H1 (cell line): ENCODE data around the gene TIGD6. TPM values are rescaled to one million over a fixed set of nuclear protein-coding genes. Genes with fewer than 3 reads are reported as not detected.

Experiments
- CTCF ChIA-PET: fragments of 300-600 bp; sonication (Branson Sonifier 250); formaldehyde crosslinking; loops from one replicate; lab custom pipeline; 2021; ENCODE audit not compliant: partially characterized antibody; lab: Charles Lee
- POLR2A ChIA-PET: fragments of 300-600 bp; sonication (Branson Sonifier 250); formaldehyde crosslinking; loops from one replicate; lab custom pipeline; 2021; ENCODE audit warnings: inconsistent platforms; ENCODE audit not compliant: partially characterized antibody; lab: Charles Lee
- DNase-seq, 2 experiments: peaks; one replicate each; pipeline versions ENCODE4 v3.0.0 to v3.0.0-alpha.2; 2010 to 2022; ENCODE audit warnings: low spot score in 2 of 2, low read depth in 1 of 2, mixed read lengths in 1 of 2
- FAIRE-seq: peaks from 2 replicates; lab custom pipeline; 2011; peaks lifted over from hg19 to GRCh38; lab: Jason Lieb, UNC
- H2AFZ ChIP-seq: 2 replicates; pipeline ENCODE4 v1.8.1; 2012; ENCODE audit warnings: low read length, inconsistent platforms
- H2AK5ac ChIP-seq: 2 replicates; pipeline ENCODE4 v1.6.1; 2013; ENCODE audit warnings: low read depth, low read length
- H2BK120ac ChIP-seq: replicated peaks from 2 replicates; pipeline ENCODE3; 2013; ENCODE audit warnings: low read depth, low read length, inconsistent platforms
- H2BK12ac ChIP-seq: 2 replicates; pipeline ENCODE4 v1.6.1; 2013; ENCODE audit warnings: low read depth, low read length
- H2BK15ac ChIP-seq: 2 replicates; pipeline ENCODE4 v1.6.1; 2013; ENCODE audit warnings: low read length
- H2BK20ac ChIP-seq: 2 replicates; pipeline ENCODE4 v1.6.1; 2013; ENCODE audit warnings: low read length
- H2BK5ac ChIP-seq: 2 replicates; pipeline ENCODE4 v1.6.1; 2013; ENCODE audit warnings: low read depth, low read length
- H3K14ac ChIP-seq: 2 replicates; pipeline ENCODE4 v1.6.1; 2013; ENCODE audit warnings: inconsistent platforms; ENCODE audit not compliant: insufficient read length
- H3K18ac ChIP-seq: 2 replicates; pipeline ENCODE4 v1.6.1; 2013; ENCODE audit warnings: low read length; ENCODE audit errors: extremely low read depth
- H3K23ac ChIP-seq: 2 replicates; pipeline ENCODE4 v1.6.1; 2013; ENCODE audit warnings: inconsistent platforms; ENCODE audit not compliant: insufficient read length
- H3K23me2 ChIP-seq: 2 replicates; pipeline ENCODE4 v1.6.1; 2013; ENCODE audit warnings: low read depth, low read length
- H3K27ac ChIP-seq: 2 replicates; pipeline ENCODE4 v1.6.1; 2011; ENCODE audit warnings: low read depth, low read length, inconsistent platforms
- H3K27me3 ChIP-seq, 4 experiments: replicated peaks in 1 of 4; 1 replicate in 1 of 4; 2 replicates in 3 of 4; pipeline versions ENCODE4 v1.6.1 to v1.8.1; 2011 to 2013; ENCODE audit warnings: low read length in 3 of 4, mild to moderate bottlenecking in 3 of 4, inconsistent platforms in 2 of 4, mixed read lengths in 2 of 4, moderate library complexity in 1 of 4; ENCODE audit not compliant: control insufficient read depth in 3 of 4, insufficient read depth in 3 of 4; ENCODE audit errors: extremely low read depth in 1 of 4
- H3K36me3 ChIP-seq, 4 experiments: 2 replicates each; pipeline versions ENCODE4 v1.6.1 to v1.8.1; 2011 to 2013; ENCODE audit warnings: mild to moderate bottlenecking in 4 of 4, low read length in 3 of 4, moderate library complexity in 2 of 4, control low read depth in 1 of 4, inconsistent platforms in 1 of 4; ENCODE audit not compliant: insufficient read depth in 4 of 4, control insufficient read depth in 2 of 4
- H3K4ac ChIP-seq: replicated peaks from 2 replicates; pipeline ENCODE3; 2013; ENCODE audit warnings: low read length, low read depth, mixed read lengths, inconsistent platforms; ENCODE audit not compliant: insufficient read length
- H3K4me1 ChIP-seq, 4 experiments: replicated peaks in 1 of 4; 1 replicate in 1 of 4; 2 replicates in 3 of 4; pipeline versions ENCODE4 v1.6.1 to v1.8.1; 2011 to 2013; ENCODE audit warnings: low read length in 3 of 4, inconsistent platforms in 2 of 4, mixed read lengths in 1 of 4; ENCODE audit not compliant: insufficient read depth in 4 of 4, control insufficient read depth in 3 of 4
- H3K4me2 ChIP-seq, 2 experiments: 2 replicates each; pipeline versions ENCODE4 v1.6.1 to v1.8.1; 2011 to 2013; ENCODE audit warnings: low read depth in 2 of 2, low read length in 2 of 2, control low read depth in 1 of 2, inconsistent platforms in 1 of 2, mild to moderate bottlenecking in 1 of 2; ENCODE audit not compliant: insufficient read depth in 1 of 2
- H3K4me3 ChIP-seq, 4 experiments: fragments of 200-600, 300-600 bp in 1 of 4; sonication (generic), shearing (Covaris generic), sonication (Bioruptor Twin) in 1 of 4; 2 replicates each; pipeline versions ENCODE4 v1.5.1 to v1.8.1; 2011 to 2016; ENCODE audit warnings: low read length in 4 of 4, low read depth in 3 of 4, control low read depth in 2 of 4, inconsistent platforms in 2 of 4, mild to moderate bottlenecking in 2 of 4, mixed read lengths in 1 of 4, moderate library complexity in 1 of 4; ENCODE audit not compliant: insufficient read depth in 2 of 4; ENCODE audit errors: extremely low read depth in 1 of 4
- H3K56ac ChIP-seq: replicated peaks from 2 replicates; pipeline ENCODE3; 2013; ENCODE audit warnings: low read depth, mild to moderate bottlenecking, mixed read lengths, low read length, inconsistent platforms; ENCODE audit not compliant: insufficient read length
- H3K79me1 ChIP-seq: 2 replicates; pipeline ENCODE4 v1.6.1; 2013; ENCODE audit warnings: low read depth, low read length, control low read depth
- H3K79me2 ChIP-seq, 2 experiments: 2 replicates each; pipeline versions ENCODE4 v1.6.1 to v1.8.1; 2012 to 2013; ENCODE audit warnings: low read length in 2 of 2, mild to moderate bottlenecking in 2 of 2, inconsistent platforms in 1 of 2; ENCODE audit not compliant: insufficient read depth in 2 of 2, control insufficient read depth in 1 of 2
- H3K9ac ChIP-seq, 4 experiments: replicated peaks in 1 of 4; 1 replicate in 1 of 4; 2 replicates in 3 of 4; pipeline versions ENCODE4 v1.6.1 to v1.8.1; 2011 to 2013; ENCODE audit warnings: low read depth in 3 of 4, low read length in 3 of 4, control low read depth in 2 of 4, mild to moderate bottlenecking in 2 of 4, moderate library complexity in 2 of 4, inconsistent platforms in 1 of 4; ENCODE audit errors: extremely low read depth in 1 of 4
- H3K9me3 ChIP-seq, 2 experiments: 2 replicates each; pipeline versions ENCODE4 v1.6.1 to v1.8.1; 2012 to 2013; ENCODE audit warnings: mild to moderate bottlenecking in 2 of 2, moderate library complexity in 2 of 2, control low read depth in 1 of 2, inconsistent platforms in 1 of 2, low read depth in 1 of 2, low read length in 1 of 2, mixed read lengths in 1 of 2; ENCODE audit not compliant: insufficient read depth in 2 of 2
- H4K20me1 ChIP-seq, 2 experiments: replicated peaks in 1 of 2; 2 replicates each; pipeline versions ENCODE3 to v1.8.1; 2011 to 2013; ENCODE audit warnings: inconsistent platforms in 2 of 2, low read length in 2 of 2, mild to moderate bottlenecking in 1 of 2; ENCODE audit not compliant: insufficient read depth in 2 of 2, control insufficient read depth in 1 of 2
- H4K5ac ChIP-seq: 2 replicates; pipeline ENCODE4 v1.6.1; 2013; ENCODE audit warnings: low read length, low read depth, mixed read lengths, inconsistent platforms; ENCODE audit not compliant: insufficient read length
- H4K8ac ChIP-seq: 2 replicates; pipeline ENCODE4 v1.8.0; 2013; ENCODE audit warnings: mild to moderate bottlenecking, moderate library complexity, low read length, inconsistent platforms; ENCODE audit not compliant: insufficient read depth; ENCODE audit errors: extremely low read depth
- H4K91ac ChIP-seq: replicated peaks from 2 replicates; pipeline ENCODE3; 2013; ENCODE audit warnings: low read length, mixed read lengths, inconsistent platforms; ENCODE audit not compliant: insufficient read length
- BCL11A ChIP-seq, 2 experiments: IDR thresholded peaks; one replicate each; pipeline ENCODE4 v1.6.1; 2011; ENCODE audit warnings: low read depth in 2 of 2, low read length in 2 of 2, mild to moderate bottlenecking in 2 of 2
- CHD2 ChIP-seq: IDR thresholded peaks from 2 replicates; pipeline ENCODE4 v1.6.1; 2012; ENCODE audit warnings: low read length, improper control_type of control experiment
- CREB1 ChIP-seq: IDR thresholded peaks from 2 replicates; pipeline ENCODE4 v1.6.1; 2012; ENCODE audit warnings: inconsistent platforms
- EGR1 ChIP-seq: IDR thresholded peaks from 2 replicates; pipeline ENCODE4 v1.6.1; 2011; ENCODE audit warnings: low read depth, low read length, borderline replicate concordance
- EZH2 ChIP-seq: fragments of 200-600 bp; sonication (generic); IDR thresholded peaks from 2 replicates; pipeline ENCODE4 v1.7.1; 2012; ENCODE audit warnings: low read depth, mild to moderate bottlenecking, moderate library complexity, low read length, inconsistent platforms; ENCODE audit not compliant: severe bottlenecking
- HDAC6 ChIP-seq: IDR thresholded peaks from one replicate; pipeline ENCODE4 v1.7.1; 2012; ENCODE audit warnings: low read depth, mild to moderate bottlenecking, inconsistent platforms, low read length, moderate library complexity
- JUND ChIP-seq: IDR thresholded peaks from 2 replicates; pipeline ENCODE4 v1.6.1; 2011; ENCODE audit warnings: mild to moderate bottlenecking, improper control_type of control experiment, low read length
- NANOG ChIP-seq: IDR thresholded peaks from 2 replicates; pipeline ENCODE4 v1.6.1; 2011; ENCODE audit warnings: low read length, low read depth, mild to moderate bottlenecking, inconsistent platforms; ENCODE audit not compliant: insufficient read depth, poor library complexity, severe bottlenecking
- POLR2A ChIP-seq, 2 experiments: IDR thresholded peaks; 1 replicate in 1 of 2; 2 replicates in 1 of 2; pipeline ENCODE4 v1.6.1; 2011; ENCODE audit warnings: low read depth in 2 of 2, low read length in 2 of 2, mild to moderate bottlenecking in 2 of 2; ENCODE audit errors: control extremely low read depth in 1 of 2
- RAD21 ChIP-seq, 2 experiments: IDR thresholded peaks in 1 of 2; conservative IDR thresholded peaks in 1 of 2; 2 replicates each; pipeline ENCODE4 v1.6.1; 2011; ENCODE audit warnings: low read depth in 2 of 2, low read length in 2 of 2, improper control_type of control experiment in 1 of 2, inconsistent platforms in 1 of 2, mild to moderate bottlenecking in 1 of 2, moderate library complexity in 1 of 2
- TBP ChIP-seq: IDR thresholded peaks from 2 replicates; pipeline ENCODE4 v1.6.1; 2011; ENCODE audit warnings: low read depth, low read length, improper control_type of control experiment
- TEAD4 ChIP-seq: IDR thresholded peaks from 2 replicates; pipeline ENCODE4 v1.6.1; 2012; ENCODE audit warnings: low read depth, low read length, inconsistent platforms, mixed read lengths
- WGBS, 2 experiments: shearing (Covaris generic) in 1 of 2; methylation state at CpG; one replicate each; pipeline versions ENCODE4 v1.1.6 to v1.1.7; 2013 to 2015; ENCODE audit warnings: low lambda C conversion rate in 2 of 2, mixed read lengths in 2 of 2, inconsistent platforms in 1 of 2, low coverage in 1 of 2, missing lambda C conversion rate in 1 of 2; ENCODE audit not compliant: insufficient replicate concordance in 2 of 2, insufficient coverage in 1 of 2, insufficient read length in 1 of 2; ENCODE audit errors: extremely low coverage in 1 of 2, missing lambda C conversion rate in 1 of 2; 5-methylcytosine and 5-hydroxymethylcytosine counted together
- polyA plus RNA-seq, 7 experiments: library from polyadenylated mRNA; depleted of rRNA in 3 of 7; stranded (reverse) in 5 of 7; unstranded in 2 of 7; fragments of >200 nt in 5 of 7; fragments of 200-250 nt in 2 of 7; gene quantifications; 1 replicate in 5 of 7; 2 replicates in 1 of 7; 4 replicates in 1 of 7; pipeline versions ENCODE4 v1.2.1 to v1.2.3, GENCODE V29; 2011 to 2013; ENCODE audit warnings: missing spikeins in 2 of 7, mixed read lengths in 2 of 7
- total RNA-seq: library from RNA; stranded (reverse); fragmentation: NEBNext Ultra II Directional; extraction: Animal tissue kit (Norgen Biotek cat#: 25700); gene quantifications from 2 replicates; pipeline ENCODE4 v1.2.1, GENCODE V29; 2021
- TF ChIP-seq, protein P1 (sequence below): IDR thresholded peaks from 2 replicates; pipeline ENCODE4 v1.6.1; 2012; ENCODE audit warnings: inconsistent platforms

TIGD6 gene
- total and polyA plus RNA-seq, 2 of the 8 experiments (the other 6 are each of a cell fraction or from before 2014, with no cell fraction given), result 1.3 to 2.4 TPM

DNA sequence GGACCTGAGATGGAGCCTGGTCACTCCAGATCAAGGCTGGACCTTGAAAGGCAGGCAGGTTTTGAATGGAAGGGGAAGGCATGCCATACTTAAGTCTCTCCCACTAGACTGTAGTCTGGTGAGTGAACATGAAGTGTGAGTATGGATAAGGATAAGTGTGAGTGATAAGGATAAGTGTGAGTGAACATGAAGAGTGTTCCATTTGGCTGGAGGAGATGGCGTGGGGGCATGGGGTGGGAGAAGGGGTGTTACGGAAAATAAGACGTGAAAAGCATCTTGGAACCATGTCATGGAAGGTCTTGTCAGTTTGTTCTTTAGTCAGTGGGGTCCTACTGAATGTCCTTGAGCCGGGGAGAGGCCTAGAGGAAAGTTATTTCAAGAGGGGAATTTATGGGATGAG, 32.9 kb upstream of the TIGD6 start:
- Histone ChIP-seq H3K4me1 (no peaks in the 10 kb centered on the region), H3K4me3 (no peak overlapping the region), H3K4me2 (no peak overlapping the region), H2BK5ac (no peak overlapping the region), H3K56ac (no peak overlapping the region), H3K4ac (no peak overlapping the region), H3K27me3 (no peaks in the 10 kb centered on the region), H2BK20ac (no peak overlapping the region), H3K79me2 (no peaks in the 10 kb centered on the region), H3K79me1 (no peaks in the 10 kb centered on the region), H4K91ac (no peak overlapping the region), H3K27ac (no peak overlapping the region), H2BK15ac (no peak overlapping the region), H2AK5ac (no peak overlapping the region), H4K8ac (no peak overlapping the region), H3K23me2 (no peaks in the 10 kb centered on the region), H3K36me3 (peaks cover 18 to 79% (median 61%) of the 10 kb centered on the region in 4 experiments), H2AFZ (no peak overlapping the region), H3K18ac (no peak overlapping the region), H2BK12ac (no peak overlapping the region), H3K14ac (no peak overlapping the region), H3K9ac (no peak overlapping the region), H3K9me3 (no peaks in the 10 kb centered on the region), H3K23ac (no peak overlapping the region), H4K20me1 (peaks cover 0 to 4% of the 10 kb centered on the region in 2 experiments), H2BK120ac (no peak overlapping the region), H4K5ac (no peak overlapping the region)
- ChIA-PET CTCF (interaction anchor here (1.8 to 2.5 kb wide), 2 partner anchors 12 to 15 kb away, joined by 8 to 10 read pairs; no protein-coding TSS in a partner anchor), POLR2A (interaction anchor here (1.0 kb wide), 1 partner anchor 24 kb away, joined by 3 read pairs; no protein-coding TSS in a partner anchor)
- TF ChIP-seq TEAD4, result no peak
- TF ChIP-seq HDAC6, result no peak
- no peak for TF ChIP-seq CHD2
- TF ChIP-seq TBP, result no peak
- no peak for TF ChIP-seq BCL11A (IDR thresholded peaks at IDR 0.05; ENCODE audit: low read depth in 2 of 2, low read length in 2 of 2)
- no peak for TF ChIP-seq CREB1
- no peak for TF ChIP-seq EGR1
- TF ChIP-seq, protein P1, sequence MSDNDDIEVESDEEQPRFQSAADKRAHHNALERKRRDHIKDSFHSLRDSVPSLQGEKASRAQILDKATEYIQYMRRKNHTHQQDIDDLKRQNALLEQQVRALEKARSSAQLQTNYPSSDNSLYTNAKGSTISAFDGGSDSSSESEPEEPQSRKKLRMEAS, result no peak
- TF ChIP-seq EZH2, result no peak
- TF ChIP-seq NANOG, result no peak
- no peak for TF ChIP-seq POLR2A (IDR thresholded peaks at IDR 0.05; ENCODE audit: control extremely low read depth in 1 of 2, low read depth in 2 of 2, low read length in 2 of 2)
- TF ChIP-seq JUND, result no peak
- no peak for TF ChIP-seq RAD21 (IDR thresholded peaks at IDR 0.05 in 1 of 2, conservative IDR thresholded peaks at IDR 0.05 in 1 of 2; ENCODE audit: low read depth in 2 of 2, low read length in 2 of 2)
- DNase-seq (no peak), FAIRE-seq (no peak)
- 78% methylated on average over 4 of the region's 4 CpGs; no CpG with 5 or more reads in 1 of the 2 experiments for WGBS, 2 experiments
